H9 (cell line): Measurements from ENCODE around the gene RFPL3. TPM values are rescaled to one million over a fixed set of nuclear protein-coding genes. Genes with fewer than 3 reads are reported as not detected.

Experiments
- DNase-seq: peaks from one replicate; pipeline ENCODE4 v3.0.0-alpha.2; 2017
- H2AFZ ChIP-seq: one replicate; pipeline ENCODE4 v1.6.1; 2013; ENCODE audit warnings: mild to moderate bottlenecking, low read length, control low read depth, moderate library complexity
- H2AK5ac ChIP-seq: 2 replicates; pipeline ENCODE4 v1.6.1; 2013; ENCODE audit warnings: low read length, control low read depth, mixed read lengths; ENCODE audit not compliant: insufficient read length
- H2BK120ac ChIP-seq: one replicate; pipeline ENCODE4 v1.6.1; 2013; ENCODE audit warnings: low read depth, mild to moderate bottlenecking, low read length, control low read depth, inconsistent platforms; ENCODE audit not compliant: poor library complexity, severe bottlenecking
- H2BK12ac ChIP-seq: 2 replicates; pipeline ENCODE4 v1.6.1; 2013; ENCODE audit warnings: low read length, control low read depth, mixed read lengths, low read depth; ENCODE audit not compliant: insufficient read length
- H2BK15ac ChIP-seq: 2 replicates; pipeline ENCODE4 v1.6.1; 2013; ENCODE audit warnings: low read depth, low read length, control low read depth
- H2BK20ac ChIP-seq: one replicate; pipeline ENCODE4 v1.6.1; 2013; ENCODE audit warnings: low read depth, mild to moderate bottlenecking, low read length, control low read depth, inconsistent platforms; ENCODE audit not compliant: poor library complexity, severe bottlenecking
- H2BK5ac ChIP-seq: 2 replicates; pipeline ENCODE4 v1.6.1; 2013; ENCODE audit warnings: low read length, control low read depth, mixed read lengths; ENCODE audit not compliant: insufficient read length
- H3K14ac ChIP-seq: 2 replicates; pipeline ENCODE4 v1.6.1; 2013; ENCODE audit warnings: low read length, control low read depth; ENCODE audit not compliant: insufficient read depth
- H3K18ac ChIP-seq: 2 replicates; pipeline ENCODE4 v1.6.1; 2013; ENCODE audit warnings: low read depth, mild to moderate bottlenecking, mixed read lengths, low read length, control low read depth; ENCODE audit not compliant: insufficient read length
- H3K23ac ChIP-seq: 2 replicates; pipeline ENCODE4 v1.6.1; 2013; ENCODE audit warnings: low read length, control low read depth, mixed read lengths, low read depth; ENCODE audit not compliant: insufficient read length
- H3K23me2 ChIP-seq: 2 replicates; pipeline ENCODE4 v1.6.1; 2013; ENCODE audit warnings: low read depth, mild to moderate bottlenecking, mixed read lengths, low read length, control low read depth; ENCODE audit not compliant: insufficient read length, poor library complexity, severe bottlenecking
- H3K27ac ChIP-seq: 2 replicates; pipeline ENCODE4 v1.5.1; 2013; ENCODE audit warnings: low read length, control low read depth, mixed read lengths, low read depth; ENCODE audit not compliant: insufficient read length
- H3K27me3 ChIP-seq: 2 replicates; pipeline ENCODE4 v1.6.1; 2013; ENCODE audit warnings: low read length, control low read depth, inconsistent platforms; ENCODE audit not compliant: insufficient read depth
- H3K4ac ChIP-seq: 2 replicates; pipeline ENCODE4 v1.6.1; 2013; ENCODE audit warnings: low read depth, mild to moderate bottlenecking, control low read depth, inconsistent platforms, low read length, moderate library complexity
- H3K4me1 ChIP-seq: 2 replicates; pipeline ENCODE4 v1.6.1; 2013; ENCODE audit warnings: low read length, control low read depth, inconsistent platforms; ENCODE audit not compliant: insufficient read depth
- H3K4me2 ChIP-seq: 2 replicates; pipeline ENCODE4 v1.6.1; 2013; ENCODE audit warnings: low read length, control low read depth, mixed read lengths; ENCODE audit not compliant: insufficient read length, insufficient read depth
- H3K56ac ChIP-seq: 2 replicates; pipeline ENCODE4 v1.6.1; 2013; ENCODE audit warnings: low read depth, mild to moderate bottlenecking, mixed read lengths, low read length, control low read depth; ENCODE audit not compliant: insufficient read length
- H3K79me1 ChIP-seq: 2 replicates; pipeline ENCODE4 v1.6.1; 2013; ENCODE audit warnings: low read depth, mild to moderate bottlenecking, moderate library complexity, low read length, control low read depth, inconsistent platforms; ENCODE audit not compliant: insufficient read depth, poor library complexity, severe bottlenecking
- H3K79me2 ChIP-seq: 2 replicates; pipeline ENCODE4 v1.6.1; 2013; ENCODE audit warnings: low read length, control low read depth, inconsistent platforms; ENCODE audit not compliant: insufficient read depth
- H3K9ac ChIP-seq: 2 replicates; pipeline ENCODE4 v1.6.1; 2013; ENCODE audit warnings: low read length, control low read depth, mixed read lengths; ENCODE audit not compliant: insufficient read length; ENCODE audit errors: extremely low read depth
- H3K9me3 ChIP-seq: one replicate; pipeline ENCODE4 v1.6.1; 2013; ENCODE audit warnings: low read depth, low read length, inconsistent platforms; ENCODE audit not compliant: control insufficient read depth
- H3T11ph ChIP-seq: one replicate; pipeline ENCODE4 v1.6.1; 2013; ENCODE audit warnings: mild to moderate bottlenecking, low read length, control low read depth, inconsistent platforms
- H4K20me1 ChIP-seq: one replicate; pipeline ENCODE4 v1.6.1; 2013; ENCODE audit not compliant: control insufficient read depth, insufficient read length, insufficient read depth
- H4K5ac ChIP-seq: 2 replicates; pipeline ENCODE4 v1.6.1; 2013; ENCODE audit warnings: low read depth, mild to moderate bottlenecking, mixed read lengths, low read length, control low read depth; ENCODE audit not compliant: insufficient read length
- H4K8ac ChIP-seq: replicated peaks from 2 replicates; pipeline ENCODE4 v1.6.1; 2013; ENCODE audit warnings: low read length, control low read depth, mixed read lengths, low read depth; ENCODE audit not compliant: insufficient read length
- H4K91ac ChIP-seq: 2 replicates; pipeline ENCODE4 v1.6.1; 2013; ENCODE audit warnings: low read depth, mild to moderate bottlenecking, moderate library complexity, mixed read lengths, low read length, control low read depth; ENCODE audit not compliant: insufficient read length
- H3K27ac Mint-ChIP-seq, 3 experiments: 2 replicates in 2 of 3; 3 replicates in 1 of 3; pipeline ENCODE4 v1.8.0; 2020 to 2021; ENCODE audit warnings: mixed read lengths in 3 of 3, mild to moderate bottlenecking in 1 of 3, moderate library complexity in 1 of 3
- H3K27me3 Mint-ChIP-seq: 2 replicates; pipeline ENCODE4 v1.8.0; 2021; ENCODE audit warnings: low read depth, mild to moderate bottlenecking, moderate library complexity, mixed read lengths
- H3K36me3 Mint-ChIP-seq, 3 experiments: 2 replicates in 2 of 3; 3 replicates in 1 of 3; pipeline ENCODE4 v1.8.0; 2020 to 2021; ENCODE audit warnings: low read depth in 3 of 3, mixed read lengths in 3 of 3; ENCODE audit not compliant: insufficient read depth in 1 of 3
- H3K4me1 Mint-ChIP-seq, 2 experiments: 2 replicates each; pipeline ENCODE4 v1.8.0; 2020; ENCODE audit warnings: mixed read lengths in 2 of 2
- H3K4me3 Mint-ChIP-seq, 2 experiments: 2 replicates in 1 of 2; 3 replicates in 1 of 2; pipeline ENCODE4 v1.8.0; 2020 to 2021; ENCODE audit warnings: mild to moderate bottlenecking in 2 of 2, mixed read lengths in 2 of 2, moderate library complexity in 1 of 2
- H3K9me3 Mint-ChIP-seq, 2 experiments: 2 replicates in 1 of 2; 3 replicates in 1 of 2; pipeline ENCODE4 v1.8.0; 2020; ENCODE audit warnings: mild to moderate bottlenecking in 2 of 2, mixed read lengths in 2 of 2, moderate library complexity in 1 of 2
- WGBS: extraction: QIAGEN DNeasy Blood & Tissue Kit; methylation state at CpG from one replicate; pipeline ENCODE4 v1.1.7; 2013; ENCODE audit warnings: missing lambda C conversion rate, low lambda C conversion rate, mixed read lengths; ENCODE audit not compliant: insufficient read length; ENCODE audit errors: extremely low coverage; 5-methylcytosine and 5-hydroxymethylcytosine counted together
- total RNA-seq: library from RNA; stranded (reverse); gene quantifications from 2 replicates; pipeline ENCODE4 v1.2.1, GENCODE V29; 2021
- TF ChIP-seq, protein P1 (sequence below): fragments of 200-600 bp; sonication (generic); conservative IDR thresholded peaks from 3 replicates; pipeline ENCODE4 v1.8.0; 2021; ENCODE audit warnings: antibody characterized with exemption, mild to moderate bottlenecking

RFPL3 gene
- total RNA-seq, 1 experiment from 2014 or later: not detected

DNA sequence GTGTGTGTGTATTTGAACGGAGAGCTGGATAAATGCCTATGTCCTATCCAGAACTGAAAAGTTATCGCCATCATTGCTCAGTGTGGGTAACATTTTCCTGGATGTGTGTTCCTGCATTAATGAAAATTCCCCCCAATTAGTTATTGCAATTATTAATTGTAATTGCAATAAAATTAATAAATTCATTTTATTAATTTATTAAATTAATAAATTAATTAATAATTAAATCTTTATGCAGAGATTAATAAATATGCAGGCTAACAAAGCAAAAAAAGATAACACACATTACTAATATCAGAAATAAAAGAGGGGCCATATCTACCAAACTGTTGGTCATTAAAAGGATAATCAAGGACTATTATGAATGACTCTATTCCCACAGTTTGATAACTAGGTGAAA is 3.6 kb downstream of the RFPL3 start:
- Mint-ChIP-seq H3K27me3 (peaks cover 62% of the 10 kb centered on the region), H3K36me3 (no peaks in the 10 kb centered on the region), H3K4me1 (peaks cover under 1 to 2% of the 10 kb centered on the region in 2 experiments), H3K4me3 (no peak overlapping the region), H3K27ac (no peak overlapping the region), H3K9me3 (no peaks in the 10 kb centered on the region)
- Histone ChIP-seq H3K18ac (no peak overlapping the region), H2BK120ac (no peak overlapping the region), H2BK20ac (no peak overlapping the region), H4K91ac (no peak overlapping the region), H4K5ac (no peak overlapping the region), H3K27me3 (no peaks in the 10 kb centered on the region), H3K4me1 (no peaks in the 10 kb centered on the region), H3K79me2 (no peaks in the 10 kb centered on the region), H3K56ac (no peak overlapping the region), H3K14ac (no peak overlapping the region), H2BK15ac (no peak overlapping the region), H3K4ac (no peak overlapping the region), H3K9ac (no peak overlapping the region), H3K27ac (no peak overlapping the region), H2BK12ac (no peak overlapping the region), H3K79me1 (no peaks in the 10 kb centered on the region), H3K9me3 (no peaks in the 10 kb centered on the region), H2AK5ac (no peak overlapping the region), H3T11ph (no peak overlapping the region), H4K8ac (no peak overlapping the region), H2AFZ (no peak overlapping the region), H4K20me1 (no peaks in the 10 kb centered on the region), H2BK5ac (no peak overlapping the region), H3K23ac (no peak overlapping the region), H3K23me2 (no peaks in the 10 kb centered on the region), H3K4me2 (no peak overlapping the region)
- TF ChIP-seq, protein P1, sequence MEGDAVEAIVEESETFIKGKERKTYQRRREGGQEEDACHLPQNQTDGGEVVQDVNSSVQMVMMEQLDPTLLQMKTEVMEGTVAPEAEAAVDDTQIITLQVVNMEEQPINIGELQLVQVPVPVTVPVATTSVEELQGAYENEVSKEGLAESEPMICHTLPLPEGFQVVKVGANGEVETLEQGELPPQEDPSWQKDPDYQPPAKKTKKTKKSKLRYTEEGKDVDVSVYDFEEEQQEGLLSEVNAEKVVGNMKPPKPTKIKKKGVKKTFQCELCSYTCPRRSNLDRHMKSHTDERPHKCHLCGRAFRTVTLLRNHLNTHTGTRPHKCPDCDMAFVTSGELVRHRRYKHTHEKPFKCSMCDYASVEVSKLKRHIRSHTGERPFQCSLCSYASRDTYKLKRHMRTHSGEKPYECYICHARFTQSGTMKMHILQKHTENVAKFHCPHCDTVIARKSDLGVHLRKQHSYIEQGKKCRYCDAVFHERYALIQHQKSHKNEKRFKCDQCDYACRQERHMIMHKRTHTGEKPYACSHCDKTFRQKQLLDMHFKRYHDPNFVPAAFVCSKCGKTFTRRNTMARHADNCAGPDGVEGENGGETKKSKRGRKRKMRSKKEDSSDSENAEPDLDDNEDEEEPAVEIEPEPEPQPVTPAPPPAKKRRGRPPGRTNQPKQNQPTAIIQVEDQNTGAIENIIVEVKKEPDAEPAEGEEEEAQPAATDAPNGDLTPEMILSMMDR: no peak
- no CpG with 5 or more reads among the region's 2 CpGs for WGBS
- no peak for DNase-seq
